Keratinocyte (primary cell): ENCODE measurements around the gene CCDC149. TPM values are rescaled to one million over a fixed set of nuclear protein-coding genes. Genes with fewer than 3 reads are reported as not detected.

Experiments
- DNase-seq: peaks from one replicate; pipeline ENCODE4 v3.0.0-alpha.2; 2011; ENCODE audit warnings: low read depth, missing footprints, low spot score
- FAIRE-seq: peaks from 2 replicates; lab custom pipeline; 2011; peaks lifted over from hg19 to GRCh38; lab: Jason Lieb, UNC
- H2AFZ ChIP-seq: 2 replicates; pipeline ENCODE4 v1.6.0; 2012; ENCODE audit warnings: low read length, control low read depth, inconsistent platforms; ENCODE audit not compliant: control insufficient read depth
- H3K27ac ChIP-seq: 2 replicates; pipeline ENCODE4 v1.5.1; 2011; ENCODE audit warnings: low read length; ENCODE audit not compliant: control insufficient read depth, insufficient read depth
- H3K27me3 ChIP-seq: 3 replicates; pipeline ENCODE4 v1.6.0; 2011; ENCODE audit warnings: low read length; ENCODE audit not compliant: control insufficient read depth, insufficient read depth; ENCODE audit errors: extremely low read depth
- H3K36me3 ChIP-seq, 2 experiments: 2 replicates in 1 of 2; 3 replicates in 1 of 2; pipeline ENCODE4 v1.5.1; 2011; ENCODE audit warnings: low read length in 2 of 2, mild to moderate bottlenecking in 1 of 2; ENCODE audit not compliant: control insufficient read depth in 2 of 2, insufficient read depth in 2 of 2; ENCODE audit errors: extremely low read depth in 1 of 2
- H3K4me1 ChIP-seq: 3 replicates; pipeline ENCODE4 v1.5.1; 2011; ENCODE audit warnings: low read length; ENCODE audit not compliant: control insufficient read depth, insufficient read depth; ENCODE audit errors: extremely low read depth
- H3K4me2 ChIP-seq: 3 replicates; pipeline ENCODE4 v1.6.0; 2011; ENCODE audit warnings: low read depth, low read length; ENCODE audit not compliant: control insufficient read depth, insufficient read depth; ENCODE audit errors: extremely low read depth
- H3K4me3 ChIP-seq, 3 experiments: fragments of 200-600 bp in 1 of 3; sonication (generic) in 1 of 3; 2 replicates in 2 of 3; 3 replicates in 1 of 3; pipeline ENCODE4 v1.5.1; 2011 to 2016; ENCODE audit warnings: low read length in 3 of 3, mild to moderate bottlenecking in 3 of 3, control low read depth in 2 of 3, inconsistent platforms in 1 of 3, low read depth in 1 of 3, mixed read lengths in 1 of 3, mixed run types in 1 of 3, moderate library complexity in 1 of 3; ENCODE audit not compliant: control insufficient read depth in 2 of 3, insufficient read depth in 2 of 3; ENCODE audit errors: extremely low read depth in 1 of 3
- H3K79me2 ChIP-seq: 2 replicates; pipeline ENCODE4 v1.6.0; 2012; ENCODE audit warnings: low read length; ENCODE audit not compliant: control insufficient read depth, insufficient read depth
- H3K9ac ChIP-seq: 3 replicates; pipeline ENCODE4 v1.6.0; 2011; ENCODE audit warnings: low read length; ENCODE audit not compliant: control insufficient read depth, insufficient read depth; ENCODE audit errors: extremely low read depth
- H3K9me1 ChIP-seq: 3 replicates; pipeline ENCODE4 v1.6.0; 2011; ENCODE audit warnings: low read length; ENCODE audit not compliant: control insufficient read depth, insufficient read depth; ENCODE audit errors: extremely low read depth
- H3K9me3 ChIP-seq: 2 replicates; pipeline ENCODE4 v1.5.1; 2012; ENCODE audit warnings: low read depth, low read length; ENCODE audit not compliant: control insufficient read depth
- H4K20me1 ChIP-seq: 3 replicates; pipeline ENCODE4 v1.6.0; 2011; ENCODE audit warnings: low read length; ENCODE audit not compliant: control insufficient read depth, insufficient read depth; ENCODE audit errors: extremely low read depth
- CTCF ChIP-seq, 3 experiments: IDR thresholded peaks in 1 of 3; conservative IDR thresholded peaks in 1 of 3; optimal IDR thresholded peaks in 1 of 3; 2 replicates in 2 of 3; 3 replicates in 1 of 3; pipeline versions ENCODE3 to v1.5.1; 2011; ENCODE audit warnings: low read length in 3 of 3, mild to moderate bottlenecking in 3 of 3, moderate library complexity in 2 of 3, control low read depth in 1 of 3, inconsistent platforms in 1 of 3; ENCODE audit not compliant: insufficient read depth in 2 of 3; ENCODE audit errors: extremely low read depth in 1 of 3
- EZH2 ChIP-seq: IDR thresholded peaks from one replicate; pipeline ENCODE4 v1.6.1; 2012; ENCODE audit warnings: inconsistent platforms, mild to moderate bottlenecking, low read length, moderate library complexity
- dilution Hi-C: fragments of 300-500 bp; cut with MboI; formaldehyde crosslinking; loops from one replicate; pipeline ENCODE4 v1.7.0; 2020; ENCODE audit warnings: low sequenced_read_pairs; ENCODE audit not compliant: extremely low pct_ligation_motif_present
- polyA plus RNA-seq, 5 experiments: library from polyadenylated mRNA; depleted of rRNA in 3 of 5; stranded (reverse) in 3 of 5; stranded (forward) in 1 of 5; unstranded in 1 of 5; fragments of >200 nt; gene quantifications; 1 replicate in 1 of 5; 2 replicates in 3 of 5; 3 replicates in 1 of 5; pipeline versions ENCODE4 v1.2.1 to v1.2.3, GENCODE V29; 2011 to 2012; ENCODE audit warnings: missing spikeins in 2 of 5, low read depth in 1 of 5, low replicate concordance in 1 of 5

Gene CCDC149
- polyA plus RNA-seq, 1 donor (not counting 4 experiments of a cell fraction or from before 2014, with no cell fraction given): 2.1 TPM

GRCh38 chr4:24923550-24923949, 10.7 kb upstream of the CCDC149 start:
- Histone ChIP-seq H3K36me3 (no peaks in the 10 kb centered on the region), H3K9me1 (no peaks in the 10 kb centered on the region), H3K9ac (no peak overlapping the region), H4K20me1 (no peaks in the 10 kb centered on the region), H3K9me3 (no peaks in the 10 kb centered on the region), H3K79me2 (no peaks in the 10 kb centered on the region), H3K27me3 (peaks cover 5% of the 10 kb centered on the region), H3K4me1 (no peaks in the 10 kb centered on the region), H3K27ac (no peak overlapping the region), H3K4me3 (no peak overlapping the region), H2AFZ (no peak overlapping the region), H3K4me2 (no peak overlapping the region)
- TF ChIP-seq CTCF (optimal IDR thresholded peaks at IDR 0.05 in 1 of 3, IDR thresholded peaks at IDR 0.05 in 1 of 3, conservative IDR thresholded peaks at IDR 0.05 in 1 of 3; ENCODE audit: extremely low read depth in 1 of 3, insufficient read depth in 2 of 3, low read length in 3 of 3) (no peak), EZH2 (no peak)
- FAIRE-seq: no peak
- dilution Hi-C loops: no loop called here
- DNase-seq: no peak

DNA sequence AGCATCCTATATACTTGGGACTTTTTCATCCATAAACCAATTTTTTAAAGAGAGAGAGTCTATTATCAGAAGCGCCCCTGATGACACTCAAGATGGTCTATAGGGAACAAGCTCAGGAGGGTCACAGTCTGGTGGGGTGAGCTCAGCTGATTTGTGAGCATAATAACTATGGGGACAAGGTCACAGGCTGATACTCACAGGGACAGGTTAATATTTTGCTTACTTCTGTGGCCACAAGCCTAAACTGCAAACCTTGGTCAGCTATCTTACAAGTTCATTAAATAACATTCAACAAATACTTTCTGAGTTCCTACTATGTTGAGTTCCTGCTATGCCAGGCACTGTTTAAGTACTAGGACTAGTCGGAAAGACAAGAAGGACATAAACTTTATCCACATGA, 10.2 kb upstream of the CCDC149 start:
- TF ChIP-seq CTCF (optimal IDR thresholded peaks at IDR 0.05 in 1 of 3, IDR thresholded peaks at IDR 0.05 in 1 of 3, conservative IDR thresholded peaks at IDR 0.05 in 1 of 3; ENCODE audit: extremely low read depth in 1 of 3, insufficient read depth in 2 of 3, low read length in 3 of 3) (no peak), EZH2 (no peak)
- no peak overlapping the region for H3K27ac ChIP-seq
- dilution Hi-C loops: no loop called here
- FAIRE-seq (no peak), DNase-seq (no peak)
- H3K4me3 ChIP-seq: no peak overlapping the region
- H3K79me2 ChIP-seq: no peaks in the 10 kb centered on the region
- peaks cover 5% of the 10 kb centered on the region for H3K27me3 ChIP-seq
- no peaks in the 10 kb centered on the region for H4K20me1 ChIP-seq
- H3K4me2 ChIP-seq: no peak overlapping the region
- no peaks in the 10 kb centered on the region for H3K9me1 ChIP-seq
- H3K9ac ChIP-seq: no peak overlapping the region
- no peak overlapping the region for H2AFZ ChIP-seq
- H3K36me3 ChIP-seq: no peaks in the 10 kb centered on the region
- no peaks in the 10 kb centered on the region for H3K9me3 ChIP-seq
- H3K4me1 ChIP-seq: no peaks in the 10 kb centered on the region
